GM23248 (cell line): ENCODE data around the gene BPIFB2. TPM values are rescaled to one million over a fixed set of nuclear protein-coding genes. Genes with fewer than 3 reads are reported as not detected.

Experiments used
- DNase-seq: peaks from one replicate; pipeline ENCODE4 v3.0.0-alpha.2; 2015
- H2AFZ ChIP-seq: fragments of 200-600 bp; sonication (generic); 2 replicates; pipeline ENCODE4 v1.6.1; 2016; ENCODE audit warnings: antibody characterized with exemption
- H3F3A ChIP-seq: fragments of 200-600 bp; sonication (generic); 2 replicates; pipeline ENCODE4 v1.6.1; 2016; ENCODE audit warnings: mild to moderate bottlenecking, antibody characterized with exemption, mixed run types; ENCODE audit not compliant: insufficient read depth
- H3K27ac ChIP-seq: fragments of 200-600 bp; sonication (generic); 2 replicates; pipeline ENCODE4 v1.5.1; 2016; ENCODE audit warnings: mild to moderate bottlenecking
- H3K27me3 ChIP-seq: fragments of 200-600 bp; sonication (generic); replicated peaks from 2 replicates; pipeline ENCODE4 v1.6.1; 2016; ENCODE audit warnings: mild to moderate bottlenecking; ENCODE audit not compliant: insufficient read depth
- H3K36me3 ChIP-seq: fragments of 200-600 bp; sonication (generic); 2 replicates; pipeline ENCODE4 v1.6.1; 2016; ENCODE audit warnings: low read depth, mild to moderate bottlenecking
- H3K4me1 ChIP-seq: fragments of 200-600 bp; sonication (generic); 2 replicates; pipeline ENCODE4 v1.6.1; 2016; ENCODE audit warnings: mild to moderate bottlenecking; ENCODE audit not compliant: insufficient read depth
- H3K4me2 ChIP-seq: fragments of 200-600 bp; sonication (generic); one replicate; pipeline ENCODE4 v1.6.1; 2016; ENCODE audit warnings: mild to moderate bottlenecking; ENCODE audit not compliant: unreplicated experiment
- H3K4me3 ChIP-seq: fragments of 200-600 bp; sonication (generic); 2 replicates; pipeline ENCODE4 v1.5.1; 2016; ENCODE audit warnings: mild to moderate bottlenecking
- H3K79me2 ChIP-seq: fragments of 200-600 bp; sonication (generic); 2 replicates; pipeline ENCODE4 v1.6.1; 2016; ENCODE audit warnings: mild to moderate bottlenecking; ENCODE audit not compliant: insufficient read depth
- H3K9ac ChIP-seq: fragments of 200-600 bp; sonication (generic); 2 replicates; pipeline ENCODE4 v1.6.1; 2016; ENCODE audit warnings: mild to moderate bottlenecking
- H3K9me2 ChIP-seq: fragments of 200-600 bp; sonication (generic); 2 replicates; pipeline ENCODE4 v1.6.1; 2016; ENCODE audit warnings: mixed run types, mild to moderate bottlenecking, moderate library complexity; ENCODE audit not compliant: insufficient read depth
- H3K9me3 ChIP-seq: fragments of 200-600 bp; sonication (generic); one replicate; pipeline ENCODE4 v1.6.1; 2017; ENCODE audit warnings: low read depth
- H4K20me1 ChIP-seq: fragments of 200-600 bp; sonication (generic); 2 replicates; pipeline ENCODE4 v1.6.0; 2016; ENCODE audit not compliant: insufficient read depth
- EZH2 ChIP-seq: fragments of 200-600 bp; sonication (generic); IDR thresholded peaks from 2 replicates; pipeline ENCODE4 v1.6.1; 2018; ENCODE audit warnings: antibody characterized with exemption, mild to moderate bottlenecking; ENCODE audit not compliant: insufficient read depth, poor library complexity, severe bottlenecking
- EZH2phosphoT487 ChIP-seq: fragments of 200-600 bp; sonication (generic); IDR thresholded peaks from 2 replicates; pipeline ENCODE4 v1.6.1; 2018; ENCODE audit warnings: antibody characterized with exemption, moderate library complexity, mild to moderate bottlenecking, low read depth; ENCODE audit not compliant: insufficient read depth
- WGBS, 2 experiments: methylation state at CpG; one replicate each; pipeline ENCODE4 v1.1.6; 2015 to 2017; ENCODE audit warnings: low lambda C conversion rate in 2 of 2, low coverage in 1 of 2; ENCODE audit errors: missing lambda C conversion rate in 2 of 2; 5-methylcytosine and 5-hydroxymethylcytosine counted together
- in situ Hi-C: fragments of 300-500 bp; cut with MboI; formaldehyde crosslinking; loops from 2 replicates; pipeline ENCODE4 v1.15.0; 2020
- polyA plus RNA-seq: library from polyadenylated mRNA; unstranded; fragments of >200 nt; fragmentation: Nextera tagmentation; extraction: Ambion mirVana; gene quantifications from 2 replicates; pipeline ENCODE4 v1.2.1, GENCODE V29; 2016
- total RNA-seq: library from RNA; depleted of rRNA; stranded (reverse); fragments of >200 nt; shearing (Covaris generic); gene quantifications from 2 replicates; pipeline ENCODE4 v1.2.3, GENCODE V29; 2014; rRNA removed

BPIFB2 gene
- total RNA-seq (not detected in 2 replicates), polyA plus RNA-seq (not detected in 2 replicates)

GRCh38 chr20:33007376-33008335, at the start of gene BPIFB2:
Gene BPIFB2, plus strand, starts transcription at chr20:33007704. Its CDS starts 871 bp downstream, at chr20:33008575.
- no peak within 1 kb of the TSS for H3K27ac ChIP-seq
- H4K20me1 ChIP-seq: no peaks in the 10 kb centered on the region
- no peaks in the 10 kb centered on the region for H3K9me2 ChIP-seq
- no peak within 1 kb of the TSS for H3K4me2 ChIP-seq
- in situ Hi-C loops: no loop called here
- H3K27me3 ChIP-seq: peaks cover 9% of the 10 kb centered on the region
- H2AFZ ChIP-seq: no peak within 1 kb of the TSS
- no peaks in the 10 kb centered on the region for H3K79me2 ChIP-seq
- no peaks in the 10 kb centered on the region for H3K9me3 ChIP-seq
- H3K4me1 ChIP-seq: no peaks in the 10 kb centered on the region
- no peak for DNase-seq
- no peaks in the 10 kb centered on the region for H3K36me3 ChIP-seq
- H3K4me3 ChIP-seq: no peak within 1 kb of the TSS
- 33 to 40% methylated on average over 10 to 11 of the region's 11 CpGs for WGBS, 2 experiments
- no peak within 1 kb of the TSS for H3K9ac ChIP-seq
- TF ChIP-seq EZH2phosphoT487 (no peak), EZH2 (no peak)
- H3F3A ChIP-seq: no peaks in the 10 kb centered on the region

GRCh38 chr20:32958574-32958973, 48.9 kb upstream of the BPIFB2 start:
- H3K9ac ChIP-seq: no peak overlapping the region
- H3F3A ChIP-seq: no peaks in the 10 kb centered on the region
- H3K9me2 ChIP-seq: no peaks in the 10 kb centered on the region
- H3K27ac ChIP-seq: no peak overlapping the region
- no peaks in the 10 kb centered on the region for H4K20me1 ChIP-seq
- H3K36me3 ChIP-seq: no peaks in the 10 kb centered on the region
- no peaks in the 10 kb centered on the region for H3K4me1 ChIP-seq
- no peaks in the 10 kb centered on the region for H3K79me2 ChIP-seq
- H3K9me3 ChIP-seq: no peaks in the 10 kb centered on the region
- peaks cover 3% of the 10 kb centered on the region; the same call in 1 of the 2 replicates for H3K27me3 ChIP-seq
- no peak overlapping the region for H3K4me2 ChIP-seq
- H3K4me3 ChIP-seq: no peak overlapping the region
- H2AFZ ChIP-seq: no peak overlapping the region
- no peak for TF ChIP-seq EZH2
- no peak for TF ChIP-seq EZH2phosphoT487
- DNase-seq: no peak
- in situ Hi-C loops: no loop called here

DNA sequence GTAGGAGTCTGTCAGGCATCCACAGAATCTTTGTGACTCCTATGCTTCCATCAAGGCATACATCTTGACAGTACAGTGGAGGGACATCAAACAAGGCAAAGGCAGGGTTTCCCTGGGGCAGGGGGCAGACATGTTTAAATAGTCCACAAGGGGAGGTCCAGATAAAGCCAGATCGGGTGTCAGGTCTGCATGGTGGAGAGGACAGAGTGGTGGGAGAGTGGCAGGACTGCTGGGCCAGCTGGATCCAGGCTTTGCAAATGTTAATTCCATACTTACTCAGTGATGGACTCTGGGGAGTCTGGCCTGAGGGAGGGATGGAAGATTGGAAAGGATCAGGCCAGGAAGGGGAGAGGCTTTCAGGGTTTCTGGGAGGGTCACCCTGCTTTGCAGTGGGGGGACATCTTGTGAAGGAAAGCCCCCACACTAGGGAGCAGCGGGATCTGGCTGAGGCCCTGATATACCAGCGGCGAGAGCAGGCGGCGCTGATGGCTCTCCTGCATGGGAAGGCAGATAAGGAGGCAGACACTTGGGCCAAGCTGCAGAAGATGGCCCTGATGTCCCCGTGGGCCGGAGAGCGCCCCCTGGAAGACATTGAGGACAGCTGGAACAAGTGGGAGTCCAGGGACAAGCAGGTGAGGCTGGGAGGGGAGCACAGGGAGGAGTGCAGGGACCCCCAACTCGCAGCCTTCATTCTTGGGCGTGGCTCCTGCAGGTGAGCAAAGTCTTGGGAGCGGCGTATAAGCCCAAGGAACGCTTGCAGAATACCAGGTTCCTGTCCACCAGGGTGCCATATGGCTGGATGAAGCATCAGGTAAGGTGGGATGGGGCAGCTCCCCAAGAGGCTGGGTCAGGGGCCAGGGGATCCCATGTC, 47.9 kb upstream of the BPIFB2 start:
- H3K27me3 ChIP-seq: peaks cover 13% of the 10 kb centered on the region
- in situ Hi-C loops: no loop called here
- 48 to 49% methylated on average over 14 of the region's 14 CpGs for WGBS, 2 experiments

DNA sequence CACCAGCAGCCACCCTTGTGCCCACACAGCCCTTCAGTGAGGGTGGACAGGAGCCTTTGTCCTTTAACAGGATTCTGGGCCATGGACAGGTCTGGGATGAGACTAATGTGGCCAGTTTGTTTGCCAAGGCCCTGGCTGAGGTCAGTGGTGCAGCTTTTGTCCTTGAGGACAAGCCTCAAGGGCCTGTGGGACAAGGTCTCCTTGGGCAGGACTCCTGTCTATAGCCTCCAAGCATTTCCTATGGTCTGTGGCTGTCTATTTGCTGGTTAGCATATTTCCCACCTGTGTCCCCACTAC, 47.3 kb upstream of the BPIFB2 start:
- DNase-seq: no peak
- no peaks in the 10 kb centered on the region for H3K4me1 ChIP-seq
- in situ Hi-C loops: no loop called here
- no peaks in the 10 kb centered on the region for H3K36me3 ChIP-seq
- H3K9ac ChIP-seq: no peak overlapping the region
- H3K4me2 ChIP-seq: no peak overlapping the region
- no peak for TF ChIP-seq EZH2phosphoT487
- TF ChIP-seq EZH2: no peak
- H3F3A ChIP-seq: no peaks in the 10 kb centered on the region
- no peaks in the 10 kb centered on the region for H3K9me3 ChIP-seq
- H3K27me3 ChIP-seq: peaks cover 18% of the 10 kb centered on the region
- H3K27ac ChIP-seq: no peak overlapping the region
- no peaks in the 10 kb centered on the region for H3K79me2 ChIP-seq
- H4K20me1 ChIP-seq: no peaks in the 10 kb centered on the region
- H3K9me2 ChIP-seq: no peaks in the 10 kb centered on the region
- no peak overlapping the region for H3K4me3 ChIP-seq
- no peak overlapping the region for H2AFZ ChIP-seq

More for the DNA sequence above, 47.9 kb upstream of the BPIFB2 start:
- H3K9me2 ChIP-seq: no peaks in the 10 kb centered on the region
- no peak overlapping the region for H3K4me2 ChIP-seq
- no peaks in the 10 kb centered on the region for H3K79me2 ChIP-seq
- no peaks in the 10 kb centered on the region for H3K4me1 ChIP-seq
- H3K9ac ChIP-seq: no peak overlapping the region
- H2AFZ ChIP-seq: no peak overlapping the region
- TF ChIP-seq EZH2 (no peak), EZH2phosphoT487 (no peak)
- DNase-seq: no peak
- H3K9me3 ChIP-seq: no peaks in the 10 kb centered on the region
- H3K4me3 ChIP-seq: no peak overlapping the region
- no peaks in the 10 kb centered on the region for H4K20me1 ChIP-seq
- no peaks in the 10 kb centered on the region for H3F3A ChIP-seq
- H3K36me3 ChIP-seq: no peaks in the 10 kb centered on the region
- no peak overlapping the region for H3K27ac ChIP-seq
